Measurements from ENCODE around the gene PPCDC.

The PPCDC gene

DNA sequence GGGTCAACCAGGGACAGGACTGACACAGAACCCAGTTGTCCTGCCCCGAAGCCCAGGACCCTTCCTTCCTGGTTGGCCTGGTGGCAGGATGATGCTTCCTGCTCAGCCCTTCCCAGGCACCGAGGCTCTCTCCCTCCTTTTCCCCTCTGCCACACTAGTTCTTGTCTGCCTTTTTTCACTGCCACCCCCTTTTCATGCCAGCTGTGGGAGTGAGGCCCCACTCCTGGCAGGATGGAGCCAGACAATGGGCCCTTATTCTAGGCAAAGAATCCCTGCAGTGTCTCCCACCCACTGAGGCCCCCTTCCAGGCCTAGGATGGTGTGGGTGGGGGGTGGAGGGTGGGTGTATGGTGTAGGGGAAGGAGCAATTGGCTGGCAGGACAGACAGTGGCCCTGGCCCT is 29.2 kb upstream of the PPCDC start:
- H3K36me3 ChIP-seq (ENCODE audit: control insufficient read depth in 2 of 2, insufficient read depth in 2 of 2, low read length in 2 of 2) = no peaks in the 10 kb centered on the region
- H3K9ac ChIP-seq (ENCODE audit: low read depth in 1 of 2, low read length in 2 of 2) = no peak overlapping the region
- peaks cover 5 to 8% of the 10 kb centered on the region in 2 donors for H3K27me3 ChIP-seq (ENCODE audit: control insufficient read depth in 2 of 2, insufficient read depth in 2 of 2, low read length in 2 of 2)
- no peak overlapping the region for H3K4me3 ChIP-seq (ENCODE audit: low read length in 2 of 2)
- H3K4me1 ChIP-seq (ENCODE audit: control insufficient read depth in 2 of 2, insufficient read depth in 2 of 2, low read length in 2 of 2) = peaks cover 3 to 5% of the 10 kb centered on the region in 2 donors
- H3K27ac ChIP-seq (ENCODE audit: low read depth in 2 of 2, low read length in 2 of 2) = no peak overlapping the region
- no peaks in the 10 kb centered on the region for H3K9me3 ChIP-seq (ENCODE audit: control insufficient read depth in 2 of 2, low read length in 2 of 2)

DNA sequence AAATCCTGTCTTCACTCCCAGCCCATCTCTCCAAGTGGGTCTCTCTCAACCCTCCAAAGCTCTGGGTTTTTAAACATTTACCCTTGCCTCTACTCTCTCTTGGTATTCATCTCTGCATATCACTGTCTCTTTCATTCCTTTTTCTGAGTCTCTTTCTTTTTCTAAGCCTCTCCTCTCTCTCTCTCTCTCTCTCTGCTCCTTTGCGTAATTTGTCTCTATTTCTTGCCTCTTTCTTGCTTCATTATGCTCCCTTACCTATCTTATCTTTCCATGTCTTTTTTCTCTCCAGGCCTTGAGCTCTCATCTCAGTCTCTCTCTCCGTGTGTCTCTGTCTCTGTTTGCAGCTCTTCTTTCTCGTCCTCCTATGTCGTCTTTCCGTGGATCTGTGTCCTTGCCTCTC is 28.7 kb upstream of the PPCDC start:
- Histone ChIP-seq H3K9ac (ENCODE audit: low read depth in 1 of 2, low read length in 2 of 2) (no peak overlapping the region), H3K9me3 (ENCODE audit: control insufficient read depth in 2 of 2, low read length in 2 of 2) (no peaks in the 10 kb centered on the region), H3K27ac (ENCODE audit: low read depth in 2 of 2, low read length in 2 of 2) (no peak overlapping the region), H3K27me3 (ENCODE audit: control insufficient read depth in 2 of 2, insufficient read depth in 2 of 2, low read length in 2 of 2) (peaks cover 5 to 8% of the 10 kb centered on the region in 2 donors), H3K4me3 (ENCODE audit: low read length in 2 of 2) (peak overlapping the region in 1 of 2 donors; percentile 59), H3K36me3 (ENCODE audit: control insufficient read depth in 2 of 2, insufficient read depth in 2 of 2, low read length in 2 of 2) (no peaks in the 10 kb centered on the region), H3K4me1 (ENCODE audit: control insufficient read depth in 2 of 2, insufficient read depth in 2 of 2, low read length in 2 of 2) (peaks cover 3 to 5% of the 10 kb centered on the region in 2 donors)

DNA sequence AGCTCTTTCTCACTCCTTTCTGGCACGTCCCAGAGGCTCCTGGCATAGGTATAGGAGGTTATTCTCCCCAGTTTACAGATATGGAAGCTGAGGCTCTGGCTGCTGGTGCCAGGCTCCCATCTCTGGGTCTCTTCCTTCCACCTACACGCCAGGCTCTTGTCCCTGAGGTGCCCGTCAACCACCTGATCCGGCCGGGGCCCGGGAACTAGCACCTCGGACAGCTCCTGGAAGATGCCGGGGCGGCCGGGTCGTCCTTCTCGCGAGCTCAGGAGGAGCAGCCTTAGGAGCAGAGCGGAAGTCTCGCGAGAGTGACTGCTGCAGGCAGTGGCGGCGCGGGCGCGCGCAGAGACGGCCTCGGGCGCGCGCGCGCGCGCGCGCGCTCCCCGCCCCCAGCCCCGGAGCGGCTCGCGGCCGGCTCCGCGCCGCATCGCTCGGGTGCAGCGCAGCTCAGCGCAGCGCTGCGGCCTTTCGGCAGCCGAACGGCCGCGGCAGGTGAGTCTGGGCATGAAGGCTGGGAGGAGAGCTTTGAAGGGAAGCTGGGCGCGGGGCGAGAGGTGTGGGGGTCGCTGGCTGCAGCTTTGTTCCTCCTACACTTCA is 28.1 kb upstream of the PPCDC start, which contains the start of gene SCAMP5:
SCAMP5 (plus strand) TSS at position 382 of the 597 bp plus-strand sequence. CDS start 16,277 bp downstream, outside the sequence.
- no peaks in the 10 kb centered on the region for H3K36me3 ChIP-seq (ENCODE audit: control insufficient read depth in 2 of 2, insufficient read depth in 2 of 2, low read length in 2 of 2)
- H3K4me1 ChIP-seq (ENCODE audit: control insufficient read depth in 2 of 2, insufficient read depth in 2 of 2, low read length in 2 of 2) = peaks cover 3 to 10% of the 10 kb centered on the region in 2 donors
- H3K9me3 ChIP-seq (ENCODE audit: control insufficient read depth in 2 of 2, low read length in 2 of 2) = no peaks in the 10 kb centered on the region
- peak within 1 kb of the TSS; percentile 75 to 76 for H3K4me3 ChIP-seq (ENCODE audit: low read length in 2 of 2)
- H3K9ac ChIP-seq (ENCODE audit: low read depth in 1 of 2, low read length in 2 of 2) = peak within 1 kb of the TSS in 1 of 2 donors; percentile 60
- H3K27ac ChIP-seq (ENCODE audit: low read depth in 2 of 2, low read length in 2 of 2) = no peak within 1 kb of the TSS
- H3K27me3 ChIP-seq (ENCODE audit: control insufficient read depth in 2 of 2, insufficient read depth in 2 of 2, low read length in 2 of 2) = peaks cover 5 to 8% of the 10 kb centered on the region in 2 donors

DNA sequence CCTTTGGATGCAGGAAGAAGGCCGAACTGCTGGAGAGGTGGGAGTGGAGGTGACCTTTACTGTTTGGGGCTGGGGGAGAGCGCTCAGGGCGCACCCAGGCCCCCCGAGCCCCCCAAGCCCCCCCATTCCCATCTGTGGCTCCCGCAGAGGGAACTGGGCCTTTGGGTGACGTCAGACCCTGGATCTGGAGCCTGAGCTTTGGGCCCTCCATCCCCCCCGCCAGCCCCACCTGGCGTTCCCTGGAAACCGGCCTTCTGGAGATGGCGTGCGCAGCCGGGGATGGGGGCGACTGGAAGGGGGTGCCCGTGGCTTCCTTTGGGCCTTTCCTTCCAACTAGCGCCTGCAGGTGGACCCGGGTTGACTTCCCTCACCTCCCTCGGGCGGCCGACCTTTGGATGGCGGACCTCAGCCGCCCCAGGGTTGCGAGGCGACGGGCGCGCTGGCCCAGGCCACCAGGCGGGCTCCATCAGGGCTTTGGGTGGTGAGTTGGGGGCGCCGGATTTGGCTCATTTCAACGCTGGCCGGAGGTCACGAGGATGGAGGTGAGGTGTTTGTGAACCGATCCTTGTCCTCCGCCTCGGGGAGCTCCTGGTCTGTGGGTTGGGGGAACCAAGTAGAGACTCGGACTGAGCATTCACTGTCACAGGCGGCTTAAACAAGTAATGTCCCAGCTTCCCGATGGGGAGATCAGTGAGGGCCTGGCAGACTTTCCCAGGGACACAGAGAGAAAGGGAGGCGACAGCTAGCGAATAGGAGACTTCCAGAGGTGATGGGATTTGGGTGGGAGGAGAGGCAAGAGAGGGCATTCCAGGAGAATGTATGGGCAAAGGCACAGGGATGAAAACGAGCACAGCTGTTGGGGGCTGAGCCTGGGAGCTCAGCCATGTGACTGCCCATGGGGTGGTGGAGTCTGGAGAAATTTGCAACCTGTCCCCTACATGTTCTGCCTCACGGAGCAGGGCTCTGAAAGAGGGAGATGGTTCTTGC is 27.3 kb upstream of the PPCDC start:
- H3K9ac ChIP-seq (ENCODE audit: low read depth in 1 of 2, low read length in 2 of 2) = peak overlapping the region in 1 of 2 donors; percentile 60

DNA sequence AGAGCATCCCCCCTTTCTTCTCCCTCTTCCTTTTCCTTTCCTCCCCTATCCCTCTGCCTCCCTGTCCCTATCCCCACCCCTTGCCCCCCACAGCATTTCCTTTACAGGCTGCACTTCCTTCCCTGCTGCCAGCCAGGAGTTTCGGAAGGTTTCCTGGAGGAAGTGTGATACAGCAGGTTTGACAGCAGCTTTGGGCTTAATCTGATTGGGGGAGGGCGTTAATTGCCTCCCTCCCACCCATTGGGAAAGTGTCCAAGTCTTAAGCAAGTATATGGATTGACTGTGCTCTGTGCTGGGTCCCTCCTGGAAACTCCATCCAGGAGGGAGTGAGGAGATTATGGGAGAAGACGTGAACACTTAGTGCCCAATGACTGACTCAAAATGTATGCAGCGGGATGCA is 26.2 kb upstream of the PPCDC start:
- no peak overlapping the region for H3K4me3 ChIP-seq (ENCODE audit: low read length in 2 of 2)
- H3K27me3 ChIP-seq (ENCODE audit: control insufficient read depth in 2 of 2, insufficient read depth in 2 of 2, low read length in 2 of 2) = peaks cover 3 to 6% of the 10 kb centered on the region in 2 donors
- no peak overlapping the region for H3K9ac ChIP-seq (ENCODE audit: low read depth in 1 of 2, low read length in 2 of 2)
- H3K36me3 ChIP-seq (ENCODE audit: control insufficient read depth in 2 of 2, insufficient read depth in 2 of 2, low read length in 2 of 2) = no peaks in the 10 kb centered on the region
- H3K4me1 ChIP-seq (ENCODE audit: control insufficient read depth in 2 of 2, insufficient read depth in 2 of 2, low read length in 2 of 2) = peaks cover 3 to 10% of the 10 kb centered on the region in 2 donors
- no peaks in the 10 kb centered on the region for H3K9me3 ChIP-seq (ENCODE audit: control insufficient read depth in 2 of 2, low read length in 2 of 2)
- H3K27ac ChIP-seq (ENCODE audit: low read depth in 2 of 2, low read length in 2 of 2) = no peak overlapping the region

More for the DNA sequence above, 27.3 kb upstream of the PPCDC start:
- H3K27ac ChIP-seq (ENCODE audit: low read depth in 2 of 2, low read length in 2 of 2) = no peak overlapping the region
- peaks cover 3 to 10% of the 10 kb centered on the region in 2 donors for H3K4me1 ChIP-seq (ENCODE audit: control insufficient read depth in 2 of 2, insufficient read depth in 2 of 2, low read length in 2 of 2)
- H3K9me3 ChIP-seq (ENCODE audit: control insufficient read depth in 2 of 2, low read length in 2 of 2) = no peaks in the 10 kb centered on the region
- H3K27me3 ChIP-seq (ENCODE audit: control insufficient read depth in 2 of 2, insufficient read depth in 2 of 2, low read length in 2 of 2) = peaks cover 3 to 8% of the 10 kb centered on the region in 2 donors
- H3K36me3 ChIP-seq (ENCODE audit: control insufficient read depth in 2 of 2, insufficient read depth in 2 of 2, low read length in 2 of 2) = no peaks in the 10 kb centered on the region
- H3K4me3 ChIP-seq (ENCODE audit: low read length in 2 of 2) = peak overlapping the region; percentile 75 to 76

DNA sequence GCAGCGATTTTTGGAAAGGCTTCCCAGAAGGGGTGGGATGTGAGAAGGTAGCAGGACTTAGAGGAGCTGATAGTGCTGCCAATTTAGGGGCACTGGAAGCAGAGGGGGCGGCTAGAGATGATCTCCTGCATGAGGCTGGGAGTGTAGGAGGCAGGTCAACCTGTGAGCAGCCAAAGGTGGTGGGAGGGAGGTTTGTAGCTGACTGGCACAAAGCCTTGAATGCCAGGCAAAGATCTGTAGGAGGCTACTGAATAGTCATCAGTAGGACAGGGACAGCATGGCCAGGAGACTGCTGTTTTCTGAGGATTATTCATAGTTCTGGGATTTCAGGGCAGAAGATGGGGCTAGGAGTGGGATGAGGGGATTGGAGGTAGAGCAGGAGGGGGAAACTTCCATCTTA is 25.8 kb upstream of the PPCDC start:
- H3K9ac ChIP-seq (ENCODE audit: low read depth in 1 of 2, low read length in 2 of 2) = no peak overlapping the region
- H3K4me3 ChIP-seq (ENCODE audit: low read length in 2 of 2) = no peak overlapping the region
- no peak overlapping the region for H3K27ac ChIP-seq (ENCODE audit: low read depth in 2 of 2, low read length in 2 of 2)
- peaks cover 3 to 6% of the 10 kb centered on the region in 2 donors for H3K27me3 ChIP-seq (ENCODE audit: control insufficient read depth in 2 of 2, insufficient read depth in 2 of 2, low read length in 2 of 2)
- H3K9me3 ChIP-seq (ENCODE audit: control insufficient read depth in 2 of 2, low read length in 2 of 2) = no peaks in the 10 kb centered on the region
- peaks cover 3 to 10% of the 10 kb centered on the region in 2 donors for H3K4me1 ChIP-seq (ENCODE audit: control insufficient read depth in 2 of 2, insufficient read depth in 2 of 2, low read length in 2 of 2)
- H3K36me3 ChIP-seq (ENCODE audit: control insufficient read depth in 2 of 2, insufficient read depth in 2 of 2, low read length in 2 of 2) = no peaks in the 10 kb centered on the region

DNA sequence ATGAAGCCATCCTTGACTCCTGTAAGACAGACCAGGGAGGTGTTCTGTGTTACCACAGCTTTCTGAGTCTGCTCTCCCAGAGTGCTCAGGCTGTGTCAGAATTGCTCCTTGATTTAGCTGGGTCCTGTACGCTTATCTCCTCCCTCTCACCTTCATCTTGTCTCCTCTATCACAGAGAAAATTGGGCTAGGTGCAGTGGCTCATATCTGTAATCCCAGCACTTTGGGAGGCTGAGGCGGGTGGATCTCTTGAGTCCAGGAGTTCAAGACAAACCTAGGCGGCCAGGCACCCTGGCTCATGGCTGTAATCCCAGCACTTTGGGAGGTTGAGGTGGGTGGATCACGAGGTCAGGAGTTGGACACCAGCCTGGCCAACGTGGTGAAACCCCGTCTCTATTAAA is 22.1 kb upstream of the PPCDC start:
- Histone ChIP-seq H3K4me3 (ENCODE audit: low read length in 2 of 2) (no peak overlapping the region), H3K9ac (ENCODE audit: low read depth in 1 of 2, low read length in 2 of 2) (no peak overlapping the region), H3K27me3 (ENCODE audit: control insufficient read depth in 2 of 2, insufficient read depth in 2 of 2, low read length in 2 of 2) (peaks cover 2% of the 10 kb centered on the region in 2 donors), H3K9me3 (ENCODE audit: control insufficient read depth in 2 of 2, low read length in 2 of 2) (no peaks in the 10 kb centered on the region), H3K27ac (ENCODE audit: low read depth in 2 of 2, low read length in 2 of 2) (no peak overlapping the region), H3K4me1 (ENCODE audit: control insufficient read depth in 2 of 2, insufficient read depth in 2 of 2, low read length in 2 of 2) (peaks cover 0 to 5% of the 10 kb centered on the region in 2 donors), H3K36me3 (ENCODE audit: control insufficient read depth in 2 of 2, insufficient read depth in 2 of 2, low read length in 2 of 2) (no peaks in the 10 kb centered on the region)

DNA sequence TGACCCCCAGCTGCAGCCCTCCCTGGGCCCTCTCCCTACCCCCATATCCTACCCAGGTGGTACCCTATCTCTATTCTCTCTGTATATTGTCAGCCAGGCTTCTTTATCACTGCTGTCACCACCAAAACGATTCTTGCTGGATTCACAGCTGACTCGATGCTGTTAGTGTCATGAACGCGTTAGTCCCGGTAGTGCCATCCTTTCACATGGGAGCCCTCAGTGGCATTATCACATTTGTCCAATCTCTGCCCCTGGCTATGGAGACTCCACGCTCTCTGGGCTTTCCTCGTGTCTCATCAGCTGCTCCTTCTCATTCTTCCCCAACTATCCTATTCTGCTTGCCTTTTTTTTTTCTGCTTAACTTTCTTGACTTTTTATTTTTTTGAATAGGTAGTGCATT is 21.0 kb upstream of the PPCDC start:
- H3K27me3 ChIP-seq (ENCODE audit: control insufficient read depth in 2 of 2, insufficient read depth in 2 of 2, low read length in 2 of 2) = no peaks in the 10 kb centered on the region
- H3K27ac ChIP-seq (ENCODE audit: low read depth in 2 of 2, low read length in 2 of 2) = no peak overlapping the region
- no peaks in the 10 kb centered on the region for H3K9me3 ChIP-seq (ENCODE audit: control insufficient read depth in 2 of 2, low read length in 2 of 2)
- no peak overlapping the region for H3K4me3 ChIP-seq (ENCODE audit: low read length in 2 of 2)
- peaks cover 0 to 5% of the 10 kb centered on the region in 2 donors for H3K4me1 ChIP-seq (ENCODE audit: control insufficient read depth in 2 of 2, insufficient read depth in 2 of 2, low read length in 2 of 2)
- H3K9ac ChIP-seq (ENCODE audit: low read depth in 1 of 2, low read length in 2 of 2) = no peak overlapping the region
- no peaks in the 10 kb centered on the region for H3K36me3 ChIP-seq (ENCODE audit: control insufficient read depth in 2 of 2, insufficient read depth in 2 of 2, low read length in 2 of 2)

DNA sequence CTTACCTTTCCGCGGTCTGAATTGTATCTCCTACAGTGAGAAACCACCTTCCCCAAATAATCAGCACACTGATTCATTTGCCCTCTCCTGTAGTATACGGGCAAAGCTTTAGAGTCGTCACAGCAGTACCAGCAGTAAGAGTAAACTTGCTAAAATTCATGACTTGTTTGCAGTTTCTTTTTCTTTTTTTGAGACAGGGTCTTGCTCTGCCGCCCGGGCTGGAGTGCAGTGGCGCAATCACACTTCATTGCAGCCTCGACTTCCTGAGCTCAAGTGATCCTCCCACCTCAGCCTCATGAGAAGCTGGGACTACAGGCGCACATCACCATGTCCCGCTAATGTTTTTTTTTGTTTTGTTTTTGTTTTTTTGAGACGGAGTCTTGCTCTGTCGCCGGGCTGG is 16.2 kb upstream of the PPCDC start:
- no peaks in the 10 kb centered on the region for H3K27me3 ChIP-seq (ENCODE audit: control insufficient read depth in 2 of 2, insufficient read depth in 2 of 2, low read length in 2 of 2)
- no peak overlapping the region for H3K27ac ChIP-seq (ENCODE audit: low read depth in 2 of 2, low read length in 2 of 2)
- no peaks in the 10 kb centered on the region for H3K9me3 ChIP-seq (ENCODE audit: control insufficient read depth in 2 of 2, low read length in 2 of 2)
- H3K4me3 ChIP-seq (ENCODE audit: low read length in 2 of 2) = no peak overlapping the region
- no peaks in the 10 kb centered on the region for H3K4me1 ChIP-seq (ENCODE audit: control insufficient read depth in 2 of 2, insufficient read depth in 2 of 2, low read length in 2 of 2)
- no peaks in the 10 kb centered on the region for H3K36me3 ChIP-seq (ENCODE audit: control insufficient read depth in 2 of 2, insufficient read depth in 2 of 2, low read length in 2 of 2)
- no peak overlapping the region for H3K9ac ChIP-seq (ENCODE audit: low read depth in 1 of 2, low read length in 2 of 2)

DNA sequence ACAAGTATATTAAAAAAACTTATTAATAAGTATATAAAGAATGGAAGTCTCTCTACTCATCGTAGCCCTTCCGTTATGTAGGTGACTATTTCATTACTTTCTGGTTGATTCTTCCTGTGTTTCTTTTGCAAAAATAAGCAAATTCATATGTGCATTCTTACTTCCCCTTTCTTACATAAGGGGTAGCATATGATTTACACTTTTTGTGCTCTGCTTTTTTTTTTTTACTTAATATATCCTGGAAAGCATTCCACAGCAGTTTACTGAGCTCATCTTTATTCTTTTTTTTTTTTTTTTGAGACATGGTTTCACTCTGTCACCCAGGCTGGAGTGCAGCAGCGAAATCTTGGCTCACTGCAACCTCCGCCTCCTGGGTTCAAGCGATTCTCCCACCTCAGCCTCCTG is 15.2 kb upstream of the PPCDC start:
- H3K4me3 ChIP-seq (ENCODE audit: low read length in 2 of 2) = no peak overlapping the region
- no peak overlapping the region for H3K9ac ChIP-seq (ENCODE audit: low read depth in 1 of 2, low read length in 2 of 2)
- no peaks in the 10 kb centered on the region for H3K9me3 ChIP-seq (ENCODE audit: control insufficient read depth in 2 of 2, low read length in 2 of 2)
- no peaks in the 10 kb centered on the region for H3K36me3 ChIP-seq (ENCODE audit: control insufficient read depth in 2 of 2, insufficient read depth in 2 of 2, low read length in 2 of 2)
- no peaks in the 10 kb centered on the region for H3K27me3 ChIP-seq (ENCODE audit: control insufficient read depth in 2 of 2, insufficient read depth in 2 of 2, low read length in 2 of 2)
- H3K4me1 ChIP-seq (ENCODE audit: control insufficient read depth in 2 of 2, insufficient read depth in 2 of 2, low read length in 2 of 2) = no peaks in the 10 kb centered on the region
- H3K27ac ChIP-seq (ENCODE audit: low read depth in 2 of 2, low read length in 2 of 2) = peak overlapping the region; percentile 29 to 43

All from mucosa of rectum (tissue), 2 donors.